Measurements from ENCODE around the gene KAZN.

The KAZN gene

GRCh38 chr1:15157524-15158399 is 559.3 kb downstream of the KAZN start:
- no peak for DNase-seq

- no peak for DNase-seq
These were observed 560.2 kb downstream of the KAZN start for GRCh38 chr1:15158506-15159165.

- no peak for DNase-seq
These were observed 560.7 kb downstream of the KAZN start for GRCh38 chr1:15159166-15159555.

GRCh38 chr1:15160626-15161025 is 562.1 kb downstream of the KAZN start:
- no peak for DNase-seq

- DNase-seq = no peak
These were observed 568.9 kb downstream of the KAZN start for GRCh38 chr1:15167386-15167785.
